ENCODE measurements around the gene KCNK4.

The KCNK4 gene

GRCh38 chr11:64253481-64253880 lies 37.6 kb upstream of the KCNK4 start:
- DNase-seq: no peak

- DNase-seq: no peak
These were observed 36.8 kb upstream of the KCNK4 start for GRCh38 chr11:64254326-64254725.

GRCh38 chr11:64255135-64256128 lies 35.7 kb upstream of the KCNK4 start:
- DNase-seq: no peak

- no peak for DNase-seq
These were observed 34.8 kb upstream of the KCNK4 start for GRCh38 chr11:64256300-64256699.

- no peak for DNase-seq
These were observed 32.7 kb upstream of the KCNK4 start for GRCh38 chr11:64258356-64258755.

- no peak for DNase-seq
These were observed 32.1 kb upstream of the KCNK4 start for GRCh38 chr11:64258946-64259532.

- DNase-seq: no peak
These were observed 31.5 kb upstream of the KCNK4 start for GRCh38 chr11:64259533-64260067.

GRCh38 chr11:64260147-64260708 lies 30.9 kb upstream of the KCNK4 start:
- DNase-seq: no peak

GRCh38 chr11:64261556-64262080 lies 29.5 kb upstream of the KCNK4 start:
- no peak for DNase-seq

GRCh38 chr11:64262271-64263002 lies 28.7 kb upstream of the KCNK4 start:
- no peak for DNase-seq

GRCh38 chr11:64263021-64263946 lies 27.8 kb upstream of the KCNK4 start:
- DNase-seq: no peak

- no peak for DNase-seq
These were observed 27.2 kb upstream of the KCNK4 start for GRCh38 chr11:64263947-64264317.

GRCh38 chr11:64264371-64264852 lies 26.7 kb upstream of the KCNK4 start:
- DNase-seq: no peak

GRCh38 chr11:64265176-64266160 lies 25.6 kb upstream of the KCNK4 start:
- DNase-seq: no peak

- no peak for DNase-seq
These were observed 24.8 kb upstream of the KCNK4 start for GRCh38 chr11:64266339-64266738.

GRCh38 chr11:64267207-64267945 lies 23.7 kb upstream of the KCNK4 start:
- DNase-seq: no peak

- no peak for DNase-seq
These were observed 22.8 kb upstream of the KCNK4 start for GRCh38 chr11:64268025-64268892.

- DNase-seq: peak; percentile 41
These were observed 22.1 kb upstream of the KCNK4 start for GRCh38 chr11:64268893-64269539.

All from NCI-H510A treated with DMSO at 0.1 percent for 48 hours (cell line).